HCT116 (cell line): ENCODE data around the gene SIX2. TPM values are rescaled to one million over a fixed set of nuclear protein-coding genes. Genes with fewer than 3 reads are reported as not detected.

Experiments used
- ATAC-seq: fragments of 200-7000 bp; cut with Tn5 transposase; 2 replicates; pipeline ENCODE4 v1.9.1; 2020; ENCODE audit warnings: mild to moderate bottlenecking, moderate library complexity
- BruUV-seq: library from RNA; stranded (reverse); fragments of 400-500 nt; replicated peaks from 2 replicates; lab custom pipeline; 2021; lab: Mats Ljungman, UMichigan
- CTCF ChIA-PET: fragments of 300-600 bp; sonication (Branson Sonifier 250); formaldehyde crosslinking; loops from one replicate; lab custom pipeline; 2021; ENCODE audit warnings: antibody characterized with exemption; lab: Charles Lee
- POLR2A ChIA-PET: fragments of 300-600, 350-600 bp; sonication (Branson Sonifier 250); formaldehyde crosslinking; loops from one replicate; lab custom pipeline; 2021; ENCODE audit warnings: antibody characterized with exemption; lab: Charles Lee
- RAD21 ChIA-PET, 2 experiments: fragments of 300-600 bp; sonication (Branson Sonifier 250); formaldehyde crosslinking; loops; one replicate each; lab custom pipeline; 2023; ENCODE audit warnings: low total read pairs in 2 of 2; ENCODE audit not compliant: uncharacterized antibody in 2 of 2, unreplicated experiment in 2 of 2, low non-redundant PET in 1 of 2; lab: Charles Lee
- DNase-seq: peaks from one replicate; pipeline ENCODE4 v3.0.0-alpha.2; 2010; ENCODE audit warnings: low read depth, low spot score
- H2AFZ ChIP-seq: fragments of 200-600 bp; shearing (Covaris generic), sonication (generic); 2 replicates; pipeline ENCODE4 v1.6.1; 2017; ENCODE audit warnings: low read depth, mixed run types, mixed read lengths, antibody characterized with exemption, low read length; ENCODE audit not compliant: poor library complexity, severe bottlenecking
- H3K27ac ChIP-seq: 2 replicates; pipeline ENCODE4 v1.5.1; 2012; ENCODE audit warnings: low read depth, low read length
- H3K27me3 ChIP-seq: fragments of 200-600 bp; sonication (generic); 2 replicates; pipeline ENCODE4 v1.6.1; 2016; ENCODE audit warnings: mixed run types, low read length, mixed read lengths; ENCODE audit not compliant: insufficient read depth
- H3K36me3 ChIP-seq, 2 experiments: fragments of 200-500 bp in 1 of 2; fragments of 200-600 bp in 1 of 2; sonication (Bioruptor generic) in 1 of 2; sonication (generic) in 1 of 2; 2 replicates each; pipeline versions ENCODE4 v1.5.1 to v1.6.1; 2014 to 2016; ENCODE audit warnings: low read length in 2 of 2, inconsistent platforms in 1 of 2, mixed read lengths in 1 of 2, mixed run types in 1 of 2; ENCODE audit not compliant: insufficient read depth in 2 of 2, control insufficient read depth in 1 of 2
- H3K4me1 ChIP-seq, 2 experiments: fragments of 200-600 bp in 1 of 2; sonication (generic) in 1 of 2; 2 replicates each; pipeline versions ENCODE4 v1.5.1 to v1.6.1; 2012 to 2017; ENCODE audit warnings: low read length in 2 of 2, inconsistent platforms in 1 of 2, mild to moderate bottlenecking in 1 of 2, mixed read lengths in 1 of 2, mixed run types in 1 of 2, moderate library complexity in 1 of 2; ENCODE audit not compliant: insufficient read depth in 2 of 2, control insufficient read depth in 1 of 2
- H3K4me2 ChIP-seq: fragments of 200-600 bp; sonication (generic); 2 replicates; pipeline ENCODE4 v1.6.1; 2017; ENCODE audit warnings: mixed run types, low read length, mixed read lengths
- H3K4me3 ChIP-seq, 2 experiments: fragments of 200-600 bp in 1 of 2; sonication (generic) in 1 of 2; replicated peaks in 1 of 2; 2 replicates each; pipeline ENCODE4 v1.5.1; 2011 to 2016; ENCODE audit warnings: low read length in 2 of 2, control low read depth in 1 of 2, low read depth in 1 of 2, mild to moderate bottlenecking in 1 of 2, mixed read lengths in 1 of 2, mixed run types in 1 of 2
- H3K79me2 ChIP-seq: fragments of 200-600 bp; sonication (generic); 2 replicates; pipeline ENCODE4 v1.6.1; 2017; ENCODE audit warnings: mild to moderate bottlenecking, mixed run types, low read length, moderate library complexity, mixed read lengths; ENCODE audit not compliant: insufficient read depth
- H3K9ac ChIP-seq: fragments of 200-600 bp; sonication (generic); 2 replicates; pipeline ENCODE4 v1.6.1; 2016; ENCODE audit warnings: low read length, mixed read lengths
- H3K9me2 ChIP-seq: fragments of 200-600 bp; sonication (generic), shearing (Covaris generic); 2 replicates; pipeline ENCODE4 v1.6.1; 2017; ENCODE audit warnings: mixed run types, mild to moderate bottlenecking, moderate library complexity; ENCODE audit not compliant: insufficient read depth
- H3K9me3 ChIP-seq, 2 experiments: fragments of 200-500 bp in 1 of 2; fragments of 200-600 bp in 1 of 2; sonication (Bioruptor generic) in 1 of 2; sonication (generic) in 1 of 2; 2 replicates each; pipeline ENCODE4 v1.6.1; 2014 to 2017; ENCODE audit warnings: low read length in 2 of 2, mixed read lengths in 2 of 2, inconsistent platforms in 1 of 2, low read depth in 1 of 2, mild to moderate bottlenecking in 1 of 2, mixed run types in 1 of 2, moderate library complexity in 1 of 2; ENCODE audit not compliant: control insufficient read depth in 1 of 2, insufficient read depth in 1 of 2
- H4K20me1 ChIP-seq: fragments of 200-600 bp; sonication (generic), shearing (Covaris generic); 2 replicates; pipeline ENCODE4 v1.6.1; 2017; ENCODE audit warnings: mixed run types, mild to moderate bottlenecking, moderate library complexity; ENCODE audit not compliant: insufficient read depth
- CEBPB ChIP-seq: IDR thresholded peaks from 2 replicates; pipeline ENCODE4 v1.6.1; 2012; ENCODE audit warnings: low read depth
- CTCF ChIP-seq, 3 experiments: fragments of 200-600 bp in 1 of 3; sonication (generic) in 1 of 3; IDR thresholded peaks in 2 of 3; conservative IDR thresholded peaks in 1 of 3; 2 replicates each; pipeline ENCODE4 v1.5.1; 2012 to 2017; ENCODE audit warnings: low read depth in 2 of 3, low read length in 2 of 3, antibody characterized with exemption in 1 of 3, borderline replicate concordance in 1 of 3, control low read depth in 1 of 3, mild to moderate bottlenecking in 1 of 3, mixed read lengths in 1 of 3, mixed run types in 1 of 3, moderate library complexity in 1 of 3; ENCODE audit not compliant: insufficient read depth in 1 of 3
- ELF1 ChIP-seq: IDR thresholded peaks from 2 replicates; pipeline ENCODE4 v1.6.1; 2012; ENCODE audit warnings: low read depth, borderline replicate concordance
- REST ChIP-seq: IDR thresholded peaks from 2 replicates; pipeline ENCODE4 v1.6.1; 2012; ENCODE audit warnings: low read depth
- ZBTB33 ChIP-seq: IDR thresholded peaks from 2 replicates; pipeline ENCODE4 v1.6.1; 2011; ENCODE audit warnings: mild to moderate bottlenecking, low read length, moderate library complexity; ENCODE audit not compliant: insufficient replicate concordance; ENCODE audit errors: extremely low read depth
- intact Hi-C: fragments of 100-400 bp; cut with micrococcal nuclease; formaldehyde crosslinking; loops from 2 replicates; pipeline ENCODE4 v1.10.0; 2022
- total RNA-seq: library from RNA; stranded (reverse); gene quantifications from one replicate; pipeline ENCODE4 v1.2.1, GENCODE V29; 2021; ENCODE audit not compliant: unreplicated experiment

Gene SIX2
- total RNA-seq, 1 experiment from 2014 or later = 0.54 TPM

- H3K9ac ChIP-seq = no peak overlapping the region
- H3K79me2 ChIP-seq = no peaks in the 10 kb centered on the region
- intact Hi-C loops = no loop called here
- no peak overlapping the region for H2AFZ ChIP-seq
- ATAC-seq (no peak), DNase-seq (no peak)
- H3K9me3 ChIP-seq = no peaks in the 10 kb centered on the region
- no peak overlapping the region for H3K27ac ChIP-seq
- H3K4me2 ChIP-seq = no peak overlapping the region
- TF ChIP-seq CTCF (IDR thresholded peaks at IDR 0.05 in 2 of 3, conservative IDR thresholded peaks at IDR 0.05 in 1 of 3; ENCODE audit: borderline replicate concordance in 1 of 3, insufficient read depth in 1 of 3, low read depth in 2 of 3, low read length in 2 of 3) = no peak
- TF ChIP-seq REST = no peak
- no peak for TF ChIP-seq CEBPB
- TF ChIP-seq ELF1 = no peak
- no peak for TF ChIP-seq ZBTB33
- TF ChIP-seq, all 23 proteins: peak for 0
- Histone ChIP-seq H3K36me3 (no peaks in the 10 kb centered on the region), H3K4me3 (no peak overlapping the region), H4K20me1 (no peaks in the 10 kb centered on the region), H3K4me1 (peaks cover 7 to 17% of the 10 kb centered on the region in 2 experiments), H3K27me3 (no peaks in the 10 kb centered on the region), H3K9me2 (no peaks in the 10 kb centered on the region)
- RAD21 ChIA-PET = no interaction called here
- CTCF ChIA-PET = no interaction called here
- BruUV-seq = no TSS peak
- POLR2A ChIA-PET = no interaction called here
Observed at GRCh38 chr2:45006041-45006941, 3.0 kb downstream of the SIX2 start.
